C4-2B (cell line): Measurements from ENCODE around the gene FSTL5.

Source experiments
- H3K27ac ChIP-seq: fragments of 450-650 bp; 2 replicates; pipeline ENCODE4 v1.5.1; 2017
- ZFX ChIP-seq: fragments of 450-650 bp; IDR thresholded peaks from 2 replicates; pipeline ENCODE4 v1.6.1; 2017
- TF ChIP-seq, protein P1 (sequence below): fragments of 450-650 bp; conservative IDR thresholded peaks from 2 replicates; pipeline ENCODE4 v1.5.1; 2017; ENCODE audit warnings: mild to moderate bottlenecking

Gene FSTL5

DNA sequence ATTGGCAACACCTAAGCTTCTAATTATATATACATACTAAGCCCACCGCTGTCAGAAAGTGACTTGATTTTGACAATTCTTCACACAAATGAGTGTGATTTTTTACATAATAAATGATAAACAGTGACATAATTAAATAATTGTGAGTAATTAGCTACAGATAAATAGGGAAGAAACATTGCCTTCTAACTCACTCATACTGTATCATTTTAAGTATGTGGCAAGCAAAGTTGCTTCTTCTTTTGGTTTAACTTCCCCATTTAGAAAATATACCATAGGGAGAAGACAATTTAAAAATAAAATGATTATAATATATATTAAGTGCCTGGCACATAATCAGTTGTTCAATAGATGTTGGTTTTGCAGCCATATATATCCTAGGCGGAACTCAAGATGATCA, 644.2 kb downstream of the FSTL5 start:
- TF ChIP-seq ZFX, result no peak
- TF ChIP-seq, protein P1, sequence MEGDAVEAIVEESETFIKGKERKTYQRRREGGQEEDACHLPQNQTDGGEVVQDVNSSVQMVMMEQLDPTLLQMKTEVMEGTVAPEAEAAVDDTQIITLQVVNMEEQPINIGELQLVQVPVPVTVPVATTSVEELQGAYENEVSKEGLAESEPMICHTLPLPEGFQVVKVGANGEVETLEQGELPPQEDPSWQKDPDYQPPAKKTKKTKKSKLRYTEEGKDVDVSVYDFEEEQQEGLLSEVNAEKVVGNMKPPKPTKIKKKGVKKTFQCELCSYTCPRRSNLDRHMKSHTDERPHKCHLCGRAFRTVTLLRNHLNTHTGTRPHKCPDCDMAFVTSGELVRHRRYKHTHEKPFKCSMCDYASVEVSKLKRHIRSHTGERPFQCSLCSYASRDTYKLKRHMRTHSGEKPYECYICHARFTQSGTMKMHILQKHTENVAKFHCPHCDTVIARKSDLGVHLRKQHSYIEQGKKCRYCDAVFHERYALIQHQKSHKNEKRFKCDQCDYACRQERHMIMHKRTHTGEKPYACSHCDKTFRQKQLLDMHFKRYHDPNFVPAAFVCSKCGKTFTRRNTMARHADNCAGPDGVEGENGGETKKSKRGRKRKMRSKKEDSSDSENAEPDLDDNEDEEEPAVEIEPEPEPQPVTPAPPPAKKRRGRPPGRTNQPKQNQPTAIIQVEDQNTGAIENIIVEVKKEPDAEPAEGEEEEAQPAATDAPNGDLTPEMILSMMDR, result no peak
- H3K27ac ChIP-seq, result no peak overlapping the region

DNA sequence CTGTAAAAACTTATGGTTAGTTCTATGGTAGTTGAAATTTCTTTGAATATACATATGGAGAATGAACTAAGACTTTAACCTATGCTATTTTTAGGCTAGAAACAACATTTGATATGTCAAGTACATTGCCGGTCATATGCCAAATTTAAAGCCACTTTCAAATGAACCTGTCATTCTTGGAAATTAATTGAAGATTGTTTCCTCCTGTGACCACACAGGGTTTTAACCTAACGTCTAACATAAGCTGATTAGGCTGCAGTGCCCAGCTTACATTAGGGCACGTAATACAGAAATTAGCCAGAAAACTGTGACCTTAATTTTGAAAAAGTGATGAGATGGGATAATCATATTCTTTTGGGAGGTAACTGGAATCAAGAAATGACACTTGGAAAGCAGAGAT, 645.9 kb downstream of the FSTL5 start:
- no peak overlapping the region for H3K27ac ChIP-seq
- no peak for TF ChIP-seq ZFX
- TF ChIP-seq, protein P1, result no peak

DNA sequence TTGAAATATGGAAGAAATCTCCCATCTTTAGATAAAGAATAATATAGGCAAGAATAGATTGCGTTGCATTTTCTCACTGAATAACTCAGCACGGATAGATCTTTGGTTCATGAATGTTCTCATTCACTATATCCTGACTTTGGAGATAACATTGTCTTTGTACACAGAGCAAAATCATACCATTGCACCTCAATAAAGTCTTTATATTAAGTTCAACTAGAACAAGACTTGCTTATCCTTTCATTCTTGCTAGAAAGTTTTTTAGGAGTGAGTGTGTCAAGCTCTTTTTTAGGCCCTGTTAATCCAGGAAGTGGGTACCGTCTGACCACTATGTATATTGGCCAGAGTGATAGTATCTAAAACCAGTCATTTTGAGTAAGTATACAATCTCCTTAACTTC, 658.7 kb downstream of the FSTL5 start:
- TF ChIP-seq ZFX, result no peak
- TF ChIP-seq, protein P1, result no peak

DNA sequence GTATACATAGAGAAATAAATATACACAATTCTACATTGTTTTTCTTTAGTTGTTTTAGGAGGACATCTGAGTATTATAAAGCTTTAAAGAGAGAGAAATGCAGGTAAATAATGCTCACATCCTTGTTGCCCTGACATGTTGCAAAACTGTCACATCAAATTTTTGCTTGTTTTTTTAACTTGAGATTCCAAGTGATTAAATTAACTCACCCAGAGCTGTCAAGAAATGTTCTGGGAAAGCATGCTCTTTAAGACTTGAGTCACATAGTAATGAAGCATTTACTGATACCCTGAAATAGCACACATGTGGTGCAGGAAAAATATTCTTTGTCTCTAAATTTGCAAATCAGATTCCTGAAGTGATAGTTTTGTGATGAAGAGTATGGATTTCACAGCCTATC, 665.6 kb downstream of the FSTL5 start:
- TF ChIP-seq, protein P1, result no peak
- TF ChIP-seq ZFX, result no peak
- H3K27ac ChIP-seq, result no peak overlapping the region

More for the DNA sequence above, 658.7 kb downstream of the FSTL5 start:
- no peak overlapping the region for H3K27ac ChIP-seq

DNA sequence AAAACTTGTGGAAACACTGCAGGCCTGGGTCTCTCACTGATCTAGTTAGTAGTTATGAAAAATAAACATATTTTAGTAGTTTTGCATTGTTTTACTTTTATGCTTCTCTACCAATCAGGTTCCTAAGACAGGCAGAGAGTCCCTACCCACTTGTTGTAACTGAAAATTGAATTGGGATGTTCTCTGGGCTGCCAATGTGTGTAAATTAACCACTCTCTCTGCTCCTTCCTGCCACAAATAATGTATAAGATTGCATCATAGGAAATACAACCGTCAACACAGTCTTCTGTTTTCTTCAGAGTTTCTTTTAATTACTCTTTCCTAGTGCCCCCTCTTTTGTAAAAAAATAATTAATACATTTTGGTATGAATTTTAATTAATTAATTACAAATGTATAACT, 677.3 kb downstream of the FSTL5 start:
- no peak overlapping the region for H3K27ac ChIP-seq
- TF ChIP-seq, protein P1, result no peak
- TF ChIP-seq ZFX, result no peak

DNA sequence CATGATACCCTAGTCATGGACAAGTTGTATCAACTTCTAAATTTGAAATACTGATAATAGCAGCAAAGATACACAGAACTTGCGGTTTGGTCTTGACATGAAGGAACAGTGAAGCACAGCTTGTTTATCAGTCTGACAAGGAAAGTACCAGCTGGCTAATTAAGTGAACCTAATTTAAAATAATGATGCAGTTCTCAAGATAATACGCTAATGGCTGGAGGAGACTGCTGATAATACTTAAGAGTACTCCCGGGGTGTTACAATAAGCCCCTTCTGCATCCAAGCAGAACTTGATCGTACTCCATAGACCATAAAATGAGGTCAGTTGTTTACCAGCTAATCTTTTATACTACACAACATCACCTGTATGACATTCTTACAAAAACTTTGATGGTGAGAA, 697.5 kb downstream of the FSTL5 start:
- TF ChIP-seq, protein P1, result no peak
- no peak for TF ChIP-seq ZFX
- H3K27ac ChIP-seq, result no peak overlapping the region

DNA sequence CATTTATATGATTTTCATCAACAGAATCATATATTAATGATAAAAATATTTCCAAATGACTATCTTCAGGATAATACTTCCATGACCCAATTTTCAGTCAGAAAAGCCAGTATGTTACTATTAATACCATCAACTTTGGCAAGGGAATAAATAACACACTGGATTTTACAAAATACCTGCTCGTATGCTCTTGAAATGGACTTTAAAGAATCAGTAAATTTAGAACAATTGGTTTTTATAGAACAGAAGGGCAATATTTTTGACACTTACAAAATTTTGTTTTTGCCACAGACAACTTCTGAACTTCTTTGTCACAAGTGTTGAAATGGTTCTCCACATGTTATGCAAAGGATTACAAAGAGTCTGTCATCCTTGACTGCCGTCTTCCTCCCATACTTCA, 700.4 kb downstream of the FSTL5 start:
- TF ChIP-seq, protein P1, result no peak
- TF ChIP-seq ZFX, result no peak
- no peak overlapping the region for H3K27ac ChIP-seq
